Activated naive CD4-positive, alpha-beta T cell treated with anti-CD3 and anti-CD28 coated beads, Interleukin-2, amount 10 ng/mL, durations not matched to agents 5 hours and 36 hours (primary cell): ENCODE data around the gene TYK2. TPM values are rescaled to one million over a fixed set of nuclear protein-coding genes. Genes with fewer than 3 reads are reported as not detected.

Experiments
- microRNA-seq: library from miRNA; unstranded; fragments of <30 nt; microRNA quantifications from one replicate; pipeline ENCODE4 v1.2.0, GENCODE V29; 2022; ENCODE audit warnings: borderline microRNAs expressed, borderline replicate concordance
- total RNA-seq, 2 experiments: library from RNA; stranded (reverse); gene quantifications; one replicate each; pipeline ENCODE4 v1.2.3, GENCODE V29; 2021

Gene TYK2
- 100 to 1,000 TPM; 214 to 232 TPM for total RNA-seq

DNA sequence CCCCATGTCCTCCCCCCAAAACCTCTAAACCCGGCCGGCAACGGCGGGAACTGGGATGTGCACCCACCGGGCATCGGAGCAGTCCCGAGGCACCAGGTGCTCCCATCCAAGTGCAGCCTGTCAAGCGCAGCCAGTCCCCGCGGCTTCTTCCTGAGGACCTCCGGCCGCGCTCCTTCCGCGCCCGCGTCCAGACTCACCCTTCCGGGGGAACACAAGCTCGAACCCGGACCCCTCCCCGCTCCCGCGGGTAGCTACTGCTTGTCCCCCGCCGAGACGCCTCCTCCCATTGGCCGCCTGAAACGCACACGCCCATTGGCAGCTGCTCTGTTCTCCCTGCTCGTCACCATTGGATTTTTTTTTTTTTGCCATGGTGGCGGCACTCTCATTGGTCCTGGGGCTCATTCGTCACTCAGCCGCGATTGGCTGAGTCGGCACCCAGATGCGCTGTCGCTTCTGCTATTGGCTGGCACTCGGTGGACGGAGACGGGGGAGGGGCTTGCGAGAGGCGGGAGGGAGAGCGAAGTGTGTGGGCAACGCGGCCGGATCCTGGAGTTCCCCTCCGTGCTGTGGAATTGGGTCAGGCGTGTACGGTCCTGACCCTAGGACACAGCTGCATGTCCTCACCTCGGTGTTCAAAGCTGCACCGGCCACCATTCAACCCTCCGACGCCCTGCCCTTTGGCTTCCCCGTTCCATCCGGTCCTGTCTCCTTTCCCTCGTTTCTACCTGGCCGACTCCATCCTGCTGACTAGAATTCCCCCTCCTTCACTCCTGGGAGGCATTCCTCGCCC, at the start of gene TYK2:
Gene TYK2, minus strand, starts transcription at position 260 of the 790 bp plus-strand sequence. CDS start 2,166 bp downstream, outside the sequence.

DNA sequence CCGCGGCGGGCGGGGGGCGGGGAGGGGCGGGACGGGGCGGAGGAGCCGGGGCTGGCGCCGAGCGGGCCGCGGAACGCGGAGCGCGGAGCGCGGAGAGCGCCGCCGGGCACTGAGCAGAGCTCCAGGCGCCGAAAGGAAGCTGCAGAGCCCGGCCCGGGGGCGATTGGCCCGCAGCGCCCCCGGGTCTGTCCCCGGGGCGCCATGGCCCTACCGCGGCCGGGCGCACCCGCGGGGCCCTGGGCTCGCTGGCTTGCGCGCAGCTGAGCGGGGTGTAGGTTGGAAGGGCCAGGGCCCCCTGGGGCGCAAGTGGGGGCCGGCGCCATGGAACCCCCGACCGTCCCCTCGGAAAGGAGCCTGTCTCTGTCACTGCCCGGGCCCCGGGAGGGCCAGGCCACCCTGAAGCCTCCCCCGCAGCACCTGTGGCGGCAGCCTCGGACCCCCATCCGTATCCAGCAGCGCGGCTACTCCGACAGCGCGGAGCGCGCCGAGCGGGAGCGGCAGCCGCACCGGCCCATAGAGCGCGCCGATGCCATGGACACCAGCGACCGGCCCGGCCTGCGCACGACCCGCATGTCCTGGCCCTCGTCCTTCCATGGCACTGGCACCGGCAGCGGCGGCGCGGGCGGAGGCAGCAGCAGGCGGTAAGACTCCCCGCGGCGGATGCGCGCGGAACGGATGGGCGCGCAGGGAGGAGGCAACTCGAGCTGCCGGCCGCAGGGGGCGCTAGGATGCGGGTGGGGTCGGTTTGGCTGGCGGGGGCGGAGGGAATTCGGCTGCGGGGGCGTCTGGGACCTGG, 40.3 kb upstream of the TYK2 start, which contains the start of gene PDE4A:
Gene PDE4A, plus strand, starts transcription at position 95 of the 796 bp plus-strand sequence. Its CDS starts 227 bp downstream, at position 322.

DNA sequence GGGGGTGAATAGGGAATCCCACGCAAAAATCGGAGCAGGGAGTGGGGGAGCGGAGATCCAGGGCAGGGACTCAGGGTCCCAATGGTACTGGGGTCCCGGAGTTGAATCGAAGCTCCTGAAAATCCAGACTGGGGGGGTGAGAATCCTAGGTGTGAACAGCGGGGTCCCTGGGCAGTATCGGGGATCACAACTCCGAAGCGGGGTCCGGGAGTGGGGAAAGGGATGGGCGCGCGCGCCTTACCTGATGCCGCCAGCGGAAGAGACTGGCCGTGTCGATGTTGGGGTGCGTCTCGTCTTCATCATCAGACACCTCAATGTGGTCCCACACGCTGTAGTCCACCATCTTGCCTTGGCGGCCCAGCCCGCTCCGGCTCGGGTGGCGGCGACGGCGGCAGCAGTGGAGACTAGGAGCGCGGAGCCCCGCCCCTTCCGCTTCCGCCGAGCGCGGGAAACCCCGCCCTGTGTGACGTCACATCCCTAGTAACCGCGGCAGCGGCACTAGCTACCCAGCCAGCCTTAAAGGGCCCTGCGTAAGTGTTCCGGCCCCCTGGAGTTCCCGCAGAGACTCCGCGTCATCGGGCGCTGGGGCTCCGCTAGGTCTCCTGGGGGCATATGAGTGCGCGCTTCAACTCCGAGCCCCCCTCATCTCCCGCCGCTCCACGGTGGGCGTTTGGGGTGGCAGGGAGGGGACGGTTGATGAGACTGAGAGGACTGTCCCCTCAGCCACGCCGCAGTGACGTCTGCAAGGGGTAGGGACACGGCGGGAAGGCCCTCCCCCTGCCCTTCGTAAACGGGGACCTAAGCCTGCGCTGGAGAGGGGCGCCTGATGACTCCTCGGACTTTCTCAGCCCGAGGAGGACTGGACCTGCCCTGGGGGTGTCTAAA, 23.0 kb upstream of the TYK2 start, which contains the start of gene CDC37:
Gene CDC37, minus strand, starts transcription at position 406 of the 885 bp plus-strand sequence. Its CDS starts 63 bp downstream, at position 343.

DNA sequence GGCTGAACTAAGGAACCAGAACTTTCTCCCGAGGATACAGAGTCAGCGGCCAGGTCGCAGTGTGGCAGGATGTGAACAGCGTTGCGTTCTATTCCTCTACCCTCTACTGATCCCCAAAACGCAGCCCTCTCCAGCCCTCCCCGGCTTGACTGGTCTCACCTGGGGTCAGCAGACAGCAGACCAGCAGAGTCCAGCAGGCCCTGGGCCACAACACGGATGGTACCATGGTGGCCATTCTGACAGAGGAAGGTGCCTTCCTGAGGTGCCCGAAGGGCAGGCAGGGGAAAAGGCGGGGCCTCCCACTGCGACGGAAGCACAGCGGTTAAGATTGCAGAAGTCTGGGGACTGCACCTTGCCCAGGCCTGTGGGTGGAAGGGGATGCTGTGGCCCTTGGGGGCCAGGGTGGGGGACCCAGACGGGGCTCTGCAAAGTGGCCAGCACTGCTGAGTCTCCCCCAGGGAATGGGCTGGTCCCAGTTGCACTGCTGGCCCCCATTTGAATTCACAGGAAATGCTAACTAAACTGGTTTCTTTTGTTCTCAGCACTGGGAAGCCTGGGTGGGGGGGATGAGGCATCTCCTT, 40.9 kb downstream of the TYK2 start, which contains the start of gene ICAM3:
Gene ICAM3, minus strand, starts transcription at position 245 of the 581 bp plus-strand sequence. Its CDS starts 10 bp downstream, at position 235.

DNA sequence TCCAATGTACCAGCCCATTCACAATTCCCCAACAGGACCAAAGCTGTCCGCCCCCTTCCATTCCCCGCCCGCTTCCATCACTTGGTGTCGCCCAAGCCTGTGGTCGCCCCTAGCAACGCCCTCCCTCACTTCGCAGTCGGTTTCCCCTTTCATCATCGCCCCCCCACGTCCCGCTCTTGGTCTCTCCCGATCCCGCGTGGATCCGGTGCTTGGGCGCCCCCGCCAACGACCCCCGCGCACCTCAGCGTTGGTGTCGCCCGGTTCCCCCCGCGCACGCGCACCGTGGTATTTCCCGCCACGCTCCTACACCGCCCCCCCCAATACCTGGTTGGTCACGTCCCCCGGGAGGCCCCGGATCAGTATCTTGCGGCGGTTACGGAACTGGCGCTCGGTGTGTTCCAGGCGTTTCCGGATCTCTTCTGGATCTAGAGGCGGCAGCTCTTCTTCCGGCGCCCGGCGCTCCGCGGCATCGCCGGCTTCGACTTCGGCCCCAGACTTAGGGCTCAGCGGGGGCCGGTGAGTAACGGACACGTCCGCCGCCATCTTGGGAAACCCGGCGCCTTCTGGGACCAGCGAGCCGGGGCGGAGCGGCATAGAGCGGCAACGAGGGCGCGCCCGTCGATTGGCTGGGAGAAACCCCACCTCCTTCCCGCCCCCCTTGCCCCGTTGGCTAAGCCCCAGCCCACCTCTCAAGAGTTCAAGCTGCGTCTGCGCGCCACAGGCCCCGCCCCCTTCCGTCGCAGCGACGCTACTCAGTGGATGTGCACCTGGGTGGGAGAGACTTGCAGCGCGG, 47.2 kb downstream of the TYK2 start, which contains the start of gene RAVER1:
Gene RAVER1, minus strand, starts transcription at position 565 of the 793 bp plus-strand sequence. Its CDS starts 22 bp downstream, at position 543.

DNA sequence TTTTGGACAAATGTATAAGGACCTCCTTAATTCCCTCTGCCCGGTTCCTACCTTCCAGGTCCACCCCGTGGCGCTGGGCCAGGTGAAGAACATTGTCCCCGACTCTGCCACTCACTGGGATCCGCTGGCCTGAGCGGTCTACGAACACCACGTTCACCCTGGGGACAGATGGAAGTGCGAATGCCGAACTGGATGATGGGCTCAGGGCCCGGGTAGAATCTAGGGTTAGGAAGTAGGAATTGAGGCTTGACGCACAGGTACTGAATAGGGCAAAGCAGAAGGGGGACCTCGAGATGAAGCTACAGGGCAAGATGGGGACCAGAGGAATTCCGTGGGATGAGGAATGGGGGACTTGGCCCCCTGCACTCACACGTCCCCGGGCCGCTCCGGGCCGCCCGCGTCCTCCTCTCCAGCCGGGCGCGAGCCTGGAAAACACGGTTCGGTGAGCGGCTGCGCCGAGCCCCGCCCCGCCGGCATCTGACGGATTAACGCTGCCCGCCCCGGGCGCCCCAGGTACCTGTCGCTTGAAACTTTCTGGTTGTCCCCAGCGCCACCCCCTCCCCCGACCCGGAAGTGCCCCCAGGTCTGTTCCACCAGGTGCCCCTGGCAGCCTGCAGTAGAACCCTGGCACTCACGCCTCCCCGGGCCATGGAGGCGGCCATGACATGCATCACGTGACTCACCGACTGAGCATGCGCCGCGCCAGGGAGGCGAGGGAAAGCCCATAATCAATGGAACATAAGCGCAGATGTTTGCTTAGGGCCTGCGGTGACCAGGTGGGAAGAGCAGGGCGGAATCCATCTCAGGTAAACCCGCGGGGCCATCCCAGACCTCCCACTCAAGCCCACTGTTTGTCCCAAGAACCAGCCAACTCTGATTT, 64.8 kb downstream of the TYK2 start, which contains the start of gene FDX2:
Gene FDX2, minus strand, starts transcription at position 681 of the 880 bp plus-strand sequence. Its CDS starts 19 bp downstream, at position 662.

DNA sequence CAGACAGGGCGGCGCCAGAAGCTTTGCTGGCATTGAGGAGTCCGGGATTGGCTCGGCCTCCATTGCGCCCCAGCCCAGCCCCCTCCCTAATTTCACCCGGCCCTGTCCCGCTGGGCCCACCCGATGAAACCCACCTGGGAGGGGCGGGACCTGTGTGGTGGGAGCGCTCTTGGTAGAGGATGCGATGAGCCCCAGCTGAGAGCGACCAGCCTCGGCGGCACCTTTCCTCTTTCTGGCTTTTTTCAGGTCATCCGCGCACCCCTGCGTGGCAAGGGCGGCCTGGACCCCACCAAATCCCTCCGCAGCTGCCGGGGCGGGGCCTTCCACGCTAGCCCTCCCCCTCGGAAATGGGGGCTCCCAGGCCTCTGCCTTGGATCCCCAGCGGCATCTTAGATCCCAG, 70.9 kb downstream of the TYK2 start, which contains the start of gene ZGLP1:
Gene ZGLP1, minus strand, starts transcription at position 393 of the 400 bp plus-strand sequence.

Small RNAs within 50 kb of the gene (microRNA-seq; reads per million reads assigned to microRNA genes)
- not detected for gene MIR1181

Other genes starting within 250 kb of the TYK2 start
- 100 to 1,000 TPM; 295 to 301 TPM for gene DNMT1, start 185.6 kb downstream of the TYK2 start, total RNA-seq
- gene S1PR2, start 149.2 kb downstream of the TYK2 start, total RNA-seq, result 1 to 10 TPM; 5.2 to 5.8 TPM
- 10 to 100 TPM; 49.3 to 53.4 TPM for gene MRPL4, start 128.4 kb downstream of the TYK2 start, total RNA-seq
- 10 to 100 TPM; 13.9 to 15.3 TPM for gene ICAM1, start 109.5 kb downstream of the TYK2 start, total RNA-seq
- gene ICAM4, start 93.6 kb downstream of the TYK2 start, total RNA-seq, result 1 to 10 TPM; 3.4 to 3.9 TPM
- gene ICAM5, start 90.6 kb downstream of the TYK2 start, total RNA-seq, result under 1 TPM; 0.35 to 0.46 TPM
- gene ZGLP1, start 70.8 kb downstream of the TYK2 start, total RNA-seq, result 1 to 10 TPM; 1.4 to 1.6 TPM
- 1 to 10 TPM; 4.0 to 5.3 TPM for gene FDX2, start 64.6 kb downstream of the TYK2 start, total RNA-seq
- 10 to 100 TPM; 63.4 to 67.4 TPM for gene RAVER1, start 47.0 kb downstream of the TYK2 start, total RNA-seq
- gene ICAM3, start 40.9 kb downstream of the TYK2 start, total RNA-seq, result 100 to 1,000 TPM; 234 to 244 TPM
- gene CDC37, start 23.0 kb upstream of the TYK2 start, total RNA-seq, result 100 to 1,000 TPM; 208 to 225 TPM
- gene PDE4A, start 40.0 kb upstream of the TYK2 start, total RNA-seq, result 10 to 100 TPM; 31.7 to 32.6 TPM
- 10 to 100 TPM; 80.0 to 81.0 TPM for gene KEAP1, start 122.8 kb upstream of the TYK2 start, total RNA-seq
- under 1 TPM; 0.26 to 0.35 TPM for gene S1PR5, start 136.9 kb upstream of the TYK2 start, total RNA-seq
- gene ATG4D, start 163.3 kb upstream of the TYK2 start, total RNA-seq, result 10 to 100 TPM; 34.2 to 35.1 TPM
- 10 to 100 TPM; 62.7 to 67.1 TPM for gene KRI1, start 185.4 kb upstream of the TYK2 start, total RNA-seq
- gene CDKN2D, start 188.4 kb upstream of the TYK2 start, total RNA-seq, result 10 to 100 TPM; 68.7 to 76.2 TPM
- not detected for gene AP1M2, start 206.7 kb upstream of the TYK2 start, total RNA-seq
- gene SLC44A2, start 245.0 kb upstream of the TYK2 start, total RNA-seq, result 100 to 1,000 TPM; 161 to 163 TPM